Suprapubic skin (tissue), 4 donors: ENCODE data around the gene STAT1. TPM values are rescaled to one million over a fixed set of nuclear protein-coding genes. Genes with fewer than 3 reads are reported as not detected.

Source experiments
- DNase-seq, 2 donors: peaks; one replicate each; pipeline ENCODE4 v3.0.0-alpha.2; 2019; ENCODE audit warnings: low spot score in 2 of 2
- H3K27ac ChIP-seq: fragments of 200-600 bp; sonication (generic); one replicate; pipeline ENCODE4 v1.5.1; 2019
- H3K27me3 ChIP-seq: fragments of 200-600 bp; sonication (generic); one replicate; pipeline ENCODE4 v1.5.1; 2019
- H3K36me3 ChIP-seq: fragments of 200-600 bp; sonication (generic); one replicate; pipeline ENCODE4 v1.5.1; 2019
- H3K4me1 ChIP-seq: fragments of 200-600 bp; sonication (generic); one replicate; pipeline ENCODE4 v1.5.1; 2019
- H3K4me3 ChIP-seq: fragments of 200-600 bp; sonication (generic); one replicate; pipeline ENCODE4 v1.5.1; 2019; ENCODE audit warnings: mild to moderate bottlenecking
- H3K9me3 ChIP-seq: fragments of 200-600 bp; sonication (generic); one replicate; pipeline ENCODE4 v1.5.1; 2019
- CTCF ChIP-seq, 2 donors: fragments of 200-600 bp in 1 of 2; fragments of 450-650 bp in 1 of 2; sonication (generic) in 1 of 2; IDR thresholded peaks; one replicate each; pipeline ENCODE4 v1.5.1; 2016 to 2019; ENCODE audit warnings: antibody characterized with exemption in 2 of 2, mild to moderate bottlenecking in 1 of 2, moderate library complexity in 1 of 2
- EP300 ChIP-seq: sonication (generic); formaldehyde crosslinking; IDR thresholded peaks from one replicate; pipeline ENCODE4 v1.6.1; 2017; ENCODE audit warnings: antibody characterized with exemption
- POLR2A ChIP-seq, 2 donors: fragments of 450-650 bp; IDR thresholded peaks; one replicate each; pipeline ENCODE4 v1.6.1; 2017; ENCODE audit warnings: antibody characterized with exemption in 2 of 2, mild to moderate bottlenecking in 2 of 2, moderate library complexity in 2 of 2
- POLR2AphosphoS5 ChIP-seq, 3 donors: sonication (generic); formaldehyde crosslinking; IDR thresholded peaks; one replicate each; pipeline ENCODE4 v1.6.1; 2017; ENCODE audit warnings: antibody characterized with exemption in 3 of 3
- WGBS: methylation state at CpG from one replicate; pipeline ENCODE4 v1.1.5; 2018; 5-methylcytosine and 5-hydroxymethylcytosine counted together
- total RNA-seq, 4 donors: library from RNA; depleted of rRNA; stranded (reverse); fragments of >200 nt; gene quantifications; one replicate each; pipeline ENCODE4 v1.1.0, GENCODE V29; 2016

STAT1 gene
- total RNA-seq, 4 donors from 2014 or later, result 33.5 to 60.7 (median 37.6) TPM

- H3K36me3 ChIP-seq, result no peaks in the 10 kb centered on the region
- peaks cover 4% of the 10 kb centered on the region for H3K4me1 ChIP-seq
- H3K27ac ChIP-seq, result no peak overlapping the region
- peaks cover under 1% of the 10 kb centered on the region for H3K27me3 ChIP-seq
- H3K4me3 ChIP-seq, result no peak overlapping the region
- TF ChIP-seq POLR2AphosphoS5 (IDR thresholded peaks at IDR 0.05) (no peak), POLR2A (IDR thresholded peaks at IDR 0.05) (no peak), EP300 (no peak), CTCF (IDR thresholded peaks at IDR 0.05) (no peak)
- WGBS, result 89% methylated on average over 3 of the region's 3 CpGs
- no peak for DNase-seq
- H3K9me3 ChIP-seq, result no peaks in the 10 kb centered on the region
Measured at GRCh38 chr2:191048073-191048472, 34.1 kb upstream of the STAT1 start.

- Histone ChIP-seq H3K4me1 (no peaks in the 10 kb centered on the region), H3K36me3 (no peaks in the 10 kb centered on the region), H3K27ac (no peak overlapping the region), H3K9me3 (no peaks in the 10 kb centered on the region), H3K27me3 (no peaks in the 10 kb centered on the region), H3K4me3 (no peak overlapping the region)
- no peak for DNase-seq
- WGBS, result 90% methylated on average over 1 of the region's 1 CpG
- TF ChIP-seq EP300, result no peak
Measured at GRCh38 chr2:191045141-191045540, 31.2 kb upstream of the STAT1 start.

GRCh38 chr2:191043438-191043837 lies 29.5 kb upstream of the STAT1 start:
- no peak overlapping the region for H3K27ac ChIP-seq
- no peaks in the 10 kb centered on the region for H3K36me3 ChIP-seq
- H3K4me1 ChIP-seq, result peaks cover 3% of the 10 kb centered on the region
- TF ChIP-seq POLR2A (IDR thresholded peaks at IDR 0.05) (no peak), CTCF (IDR thresholded peaks at IDR 0.05) (no peak), EP300 (no peak), POLR2AphosphoS5 (IDR thresholded peaks at IDR 0.05) (no peak)
- 75% methylated on average over 3 of the region's 3 CpGs for WGBS
- DNase-seq, result no peak
- H3K27me3 ChIP-seq, result no peaks in the 10 kb centered on the region
- H3K4me3 ChIP-seq, result no peak overlapping the region
- no peaks in the 10 kb centered on the region for H3K9me3 ChIP-seq

- no peak for DNase-seq
- Histone ChIP-seq H3K27me3 (no peaks in the 10 kb centered on the region), H3K36me3 (no peaks in the 10 kb centered on the region), H3K27ac (no peak overlapping the region), H3K4me1 (peaks cover 10% of the 10 kb centered on the region), H3K4me3 (no peak overlapping the region), H3K9me3 (no peaks in the 10 kb centered on the region)
- TF ChIP-seq EP300 (no peak), POLR2A (IDR thresholded peaks at IDR 0.05) (no peak), POLR2AphosphoS5 (IDR thresholded peaks at IDR 0.05) (no peak), CTCF (IDR thresholded peaks at IDR 0.05) (no peak)
- 56% methylated on average over 3 of the region's 3 CpGs for WGBS
Measured at GRCh38 chr2:191041418-191042161, 27.6 kb upstream of the STAT1 start.

GRCh38 chr2:191039616-191040015 lies 25.6 kb upstream of the STAT1 start:
- 53% methylated on average over 1 of the region's 1 CpG for WGBS
- no peaks in the 10 kb centered on the region for H3K36me3 ChIP-seq
- H3K4me3 ChIP-seq, result no peak overlapping the region
- DNase-seq, result no peak
- TF ChIP-seq CTCF (IDR thresholded peaks at IDR 0.05), result no peak
- H3K4me1 ChIP-seq, result peaks cover 10% of the 10 kb centered on the region
- no peaks in the 10 kb centered on the region for H3K27me3 ChIP-seq
- no peaks in the 10 kb centered on the region for H3K9me3 ChIP-seq
- no peak overlapping the region for H3K27ac ChIP-seq

GRCh38 chr2:191038741-191039140 lies 24.8 kb upstream of the STAT1 start:
- 74% methylated on average over 2 of the region's 2 CpGs for WGBS
- no peak for TF ChIP-seq POLR2A (IDR thresholded peaks at IDR 0.05)
- no peak for TF ChIP-seq CTCF (IDR thresholded peaks at IDR 0.05)
- no peak for TF ChIP-seq POLR2AphosphoS5 (IDR thresholded peaks at IDR 0.05)
- TF ChIP-seq EP300, result no peak
- no peaks in the 10 kb centered on the region for H3K27me3 ChIP-seq
- DNase-seq, result no peak
- H3K4me1 ChIP-seq, result peaks cover 10% of the 10 kb centered on the region
- H3K36me3 ChIP-seq, result no peaks in the 10 kb centered on the region
- H3K4me3 ChIP-seq, result no peak overlapping the region
- no peaks in the 10 kb centered on the region for H3K9me3 ChIP-seq
- no peak overlapping the region for H3K27ac ChIP-seq
